Right atrium auricular region (tissue), 2 donors: ENCODE measurements around the gene WWP2. TPM values are rescaled to one million over a fixed set of nuclear protein-coding genes. Genes with fewer than 3 reads are reported as not detected.
A peak's percentile ranks its signal among the peaks of the same experiment; 100 is the strongest.

ENCODE experiments used
- DNase-seq: peaks from one replicate; pipeline ENCODE4 v3.0.0-alpha.2; 2019; ENCODE audit warnings: low spot score
- H3K27ac ChIP-seq, 2 donors: fragments of 200-600 bp; sonication (generic); 1 replicate in 1 of 2; 2 replicates in 1 of 2; pipeline ENCODE4 v1.5.1; 2016 to 2019
- H3K27me3 ChIP-seq, 2 donors: fragments of 200-600 bp; sonication (generic); one replicate each; pipeline versions ENCODE4 v1.5.1 to v1.6.0; 2017 to 2019
- H3K36me3 ChIP-seq: fragments of 200-600 bp; sonication (generic); one replicate; pipeline ENCODE4 v1.5.1; 2016
- H3K4me1 ChIP-seq, 2 donors: fragments of 200-600 bp; sonication (generic); one replicate each; pipeline versions ENCODE4 v1.5.1 to v1.6.0; 2017 to 2019
- H3K4me3 ChIP-seq, 2 donors: fragments of 200-600 bp; sonication (generic); 1 replicate in 1 of 2; 2 replicates in 1 of 2; pipeline ENCODE4 v1.5.1; 2017 to 2019; ENCODE audit warnings: mild to moderate bottlenecking in 1 of 2, moderate library complexity in 1 of 2
- H3K9me3 ChIP-seq, 2 donors: fragments of 200-600 bp; sonication (generic); one replicate each; pipeline ENCODE4 v1.5.1; 2019
- CTCF ChIP-seq, 2 donors: fragments of 200-600 bp; sonication (generic); IDR thresholded peaks; one replicate each; pipeline ENCODE4 v1.5.1; 2019; ENCODE audit warnings: antibody characterized with exemption in 2 of 2
- total RNA-seq, 2 donors: library from RNA; depleted of rRNA; stranded (reverse); fragments of >200 nt; gene quantifications; one replicate each; pipeline ENCODE4 v1.1.0, GENCODE V29; 2016

The WWP2 gene
- total RNA-seq, 2 donors from 2014 or later = 16.1 to 21.2 TPM

- no peaks in the 10 kb centered on the region for H3K27me3 ChIP-seq
- H3K36me3 ChIP-seq = no peaks in the 10 kb centered on the region
- no peak for DNase-seq
- TF ChIP-seq CTCF (IDR thresholded peaks at IDR 0.05) = no peak
- H3K4me1 ChIP-seq = peaks cover 0 to 67% of the 10 kb centered on the region in 2 donors
- H3K27ac ChIP-seq = peak overlapping the region; percentile 74 to 87
- peak overlapping the region; percentile 20 to 35 for H3K4me3 ChIP-seq
- H3K9me3 ChIP-seq = no peaks in the 10 kb centered on the region
Measured at GRCh38 chr16:69925311-69925710, 163.2 kb downstream of the WWP2 start.

GRCh38 chr16:69926241-69926640 is 164.1 kb downstream of the WWP2 start:
- no peaks in the 10 kb centered on the region for H3K9me3 ChIP-seq
- H3K4me1 ChIP-seq = peaks cover 0 to 59% of the 10 kb centered on the region in 2 donors
- no peak for DNase-seq
- H3K27ac ChIP-seq = peak overlapping the region; percentile 74 to 87
- peaks cover 3% of the 10 kb centered on the region for H3K36me3 ChIP-seq
- no peak overlapping the region for H3K4me3 ChIP-seq
- no peaks in the 10 kb centered on the region for H3K27me3 ChIP-seq
- no peak for TF ChIP-seq CTCF (IDR thresholded peaks at IDR 0.05)

GRCh38 chr16:69927056-69927757 is 165.1 kb downstream of the WWP2 start:
- Histone ChIP-seq H3K27me3 (no peaks in the 10 kb centered on the region), H3K9me3 (no peaks in the 10 kb centered on the region), H3K4me1 (peaks cover 0 to 56% of the 10 kb centered on the region in 2 donors), H3K36me3 (peaks cover 12% of the 10 kb centered on the region), H3K27ac (peak overlapping the region; percentile 74 to 87), H3K4me3 (peak overlapping the region in 1 of 2 donors; percentile 29)
- DNase-seq = peak; percentile 82
- TF ChIP-seq CTCF (IDR thresholded peaks at IDR 0.05) = no peak

GRCh38 chr16:69928856-69929400 is 166.8 kb downstream of the WWP2 start:
- TF ChIP-seq CTCF (IDR thresholded peaks at IDR 0.05) = no peak
- Histone ChIP-seq H3K27me3 (no peaks in the 10 kb centered on the region), H3K36me3 (peaks cover 30% of the 10 kb centered on the region), H3K4me1 (peaks cover 0 to 50% of the 10 kb centered on the region in 2 donors), H3K9me3 (no peaks in the 10 kb centered on the region), H3K4me3 (no peak overlapping the region), H3K27ac (no peak overlapping the region)
- no peak for DNase-seq

- Histone ChIP-seq H3K36me3 (peaks cover 35% of the 10 kb centered on the region), H3K27me3 (no peaks in the 10 kb centered on the region), H3K4me3 (no peak overlapping the region), H3K9me3 (no peaks in the 10 kb centered on the region), H3K27ac (no peak overlapping the region), H3K4me1 (peaks cover 0 to 45% of the 10 kb centered on the region in 2 donors)
- no peak for DNase-seq
- no peak for TF ChIP-seq CTCF (IDR thresholded peaks at IDR 0.05)
Measured at GRCh38 chr16:69929480-69929879, 167.3 kb downstream of the WWP2 start.
